Eye (tissue), 1 donor: ENCODE data around the gene PBX1.

Source experiments
- DNase-seq: peaks from one replicate; pipeline ENCODE4 v3.0.0-alpha.2; 2015

PBX1 gene

DNA sequence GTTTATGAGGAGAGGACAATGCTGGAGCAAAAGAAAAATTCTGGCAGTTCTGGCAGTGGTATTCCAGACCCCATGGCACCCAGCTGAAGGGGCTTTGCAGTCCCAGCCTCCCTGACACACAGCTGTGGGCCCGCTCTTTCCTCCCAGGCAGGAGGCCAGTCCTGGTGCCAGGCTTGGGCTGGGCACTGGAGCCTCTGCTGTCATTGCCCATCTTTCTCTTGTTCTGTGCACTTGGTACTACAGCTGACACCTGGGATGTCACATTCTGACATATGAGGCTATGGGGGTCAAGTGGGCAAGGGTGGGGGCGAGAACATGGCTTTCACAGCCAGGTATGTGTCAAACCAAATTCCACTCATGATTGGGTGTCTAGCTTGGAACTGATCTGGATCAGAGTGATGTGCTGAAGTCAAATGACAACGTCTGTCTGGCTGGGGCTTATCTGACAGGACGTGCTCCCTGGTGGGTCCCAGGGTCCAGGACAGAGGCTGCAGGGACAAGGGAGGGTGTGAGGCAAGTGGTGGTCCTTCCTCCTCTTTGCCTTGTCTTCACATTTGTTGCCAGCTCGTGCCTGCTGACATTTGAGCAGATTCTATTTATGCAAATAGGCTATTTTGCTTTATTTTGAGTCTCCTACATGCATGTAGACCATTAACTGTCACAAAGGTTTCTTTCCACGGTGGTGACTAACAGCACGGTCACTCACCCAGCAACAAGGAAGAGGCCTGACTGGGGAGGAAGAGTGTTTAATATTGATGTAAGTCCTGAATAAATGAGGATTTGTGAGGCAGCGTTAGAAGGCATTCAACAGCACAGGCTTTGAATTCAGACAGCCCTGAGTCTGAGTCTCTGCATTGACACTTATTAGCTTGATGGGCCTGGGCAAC is 336.3 kb downstream of the PBX1 start:
- DNase-seq, result peak; percentile 33

DNA sequence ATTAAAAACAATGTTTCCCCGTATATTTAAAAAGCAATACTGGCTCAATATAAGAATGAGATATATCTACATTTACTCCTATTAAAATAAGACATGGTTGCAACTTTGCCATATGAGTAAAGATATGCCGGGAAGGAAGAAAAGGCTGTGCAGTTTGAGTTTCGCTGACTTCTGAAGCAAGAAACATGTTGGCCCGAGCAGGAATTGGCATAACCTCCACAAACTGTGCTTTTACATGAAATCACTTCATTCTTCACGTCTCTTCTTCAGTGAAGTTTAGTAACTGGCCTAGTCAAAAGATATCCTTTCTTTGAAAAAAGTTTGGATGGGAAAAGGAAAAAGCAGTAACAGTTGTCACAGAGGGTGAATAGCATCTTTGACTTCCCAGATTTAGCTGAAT is 342.0 kb downstream of the PBX1 start:
- DNase-seq, result no peak
